HCT116 (cell line): ENCODE measurements around the gene FKBP4.

Experiments used
- ELF1 ChIP-seq: IDR thresholded peaks from 2 replicates; pipeline ENCODE4 v1.6.1; 2012; ENCODE audit warnings: low read depth, borderline replicate concordance
- EZH2 ChIP-seq: fragments of 200-600 bp; sonication (generic); IDR thresholded peaks from 2 replicates; pipeline ENCODE4 v1.6.1; 2017; ENCODE audit warnings: antibody characterized with exemption, mixed run types
- POLR2AphosphoS5 ChIP-seq: IDR thresholded peaks from 2 replicates; pipeline ENCODE4 v1.6.1; 2011; ENCODE audit warnings: mild to moderate bottlenecking, low read depth, low read length, moderate library complexity
- SIN3A ChIP-seq: IDR thresholded peaks from 2 replicates; pipeline ENCODE4 v1.6.1; 2012; ENCODE audit warnings: low read depth
- SRF ChIP-seq: IDR thresholded peaks from 2 replicates; pipeline ENCODE4 v1.6.1; 2012; ENCODE audit warnings: low read depth
- YY1 ChIP-seq: IDR thresholded peaks from 2 replicates; pipeline ENCODE4 v1.6.1; 2011; ENCODE audit warnings: low read length, low read depth, moderate library complexity, mild to moderate bottlenecking; ENCODE audit not compliant: insufficient replicate concordance; ENCODE audit errors: extremely low read depth
- TF ChIP-seq, protein P1 (sequence below), 3 experiments: fragments of 200-600 bp in 1 of 3; sonication (generic) in 1 of 3; IDR thresholded peaks in 2 of 3; conservative IDR thresholded peaks in 1 of 3; 2 replicates each; pipeline ENCODE4 v1.5.1; 2012 to 2017; ENCODE audit warnings: low read depth in 2 of 3, low read length in 2 of 3, antibody characterized with exemption in 1 of 3, borderline replicate concordance in 1 of 3, control low read depth in 1 of 3, mild to moderate bottlenecking in 1 of 3, mixed read lengths in 1 of 3, mixed run types in 1 of 3, moderate library complexity in 1 of 3; ENCODE audit not compliant: insufficient read depth in 1 of 3
- TF ChIP-seq, protein P2 (sequence below): IDR thresholded peaks from 2 replicates; pipeline ENCODE4 v1.6.1; 2012; ENCODE audit warnings: low read depth

DNA sequence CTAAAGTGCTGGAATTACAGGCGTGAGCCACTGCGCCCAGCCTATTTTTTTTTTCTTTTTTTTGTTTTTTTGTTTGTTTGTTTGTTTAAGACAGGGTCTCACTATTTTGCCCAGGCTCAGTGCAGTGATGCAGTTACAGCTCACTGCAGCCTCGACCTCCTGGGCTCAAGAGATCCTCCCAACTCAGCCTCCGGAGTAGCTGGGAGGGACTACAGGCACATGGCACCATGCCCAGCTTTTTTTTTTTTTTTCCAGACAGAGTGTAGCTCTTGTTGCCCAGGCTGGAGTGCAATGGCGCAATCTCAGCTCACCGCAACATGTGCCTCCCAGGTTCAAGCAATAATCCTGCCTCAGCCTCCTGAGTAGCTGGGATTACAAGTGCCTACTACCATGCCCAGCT lies 11.9 kb downstream of the FKBP4 start:
- TF ChIP-seq, protein P1, sequence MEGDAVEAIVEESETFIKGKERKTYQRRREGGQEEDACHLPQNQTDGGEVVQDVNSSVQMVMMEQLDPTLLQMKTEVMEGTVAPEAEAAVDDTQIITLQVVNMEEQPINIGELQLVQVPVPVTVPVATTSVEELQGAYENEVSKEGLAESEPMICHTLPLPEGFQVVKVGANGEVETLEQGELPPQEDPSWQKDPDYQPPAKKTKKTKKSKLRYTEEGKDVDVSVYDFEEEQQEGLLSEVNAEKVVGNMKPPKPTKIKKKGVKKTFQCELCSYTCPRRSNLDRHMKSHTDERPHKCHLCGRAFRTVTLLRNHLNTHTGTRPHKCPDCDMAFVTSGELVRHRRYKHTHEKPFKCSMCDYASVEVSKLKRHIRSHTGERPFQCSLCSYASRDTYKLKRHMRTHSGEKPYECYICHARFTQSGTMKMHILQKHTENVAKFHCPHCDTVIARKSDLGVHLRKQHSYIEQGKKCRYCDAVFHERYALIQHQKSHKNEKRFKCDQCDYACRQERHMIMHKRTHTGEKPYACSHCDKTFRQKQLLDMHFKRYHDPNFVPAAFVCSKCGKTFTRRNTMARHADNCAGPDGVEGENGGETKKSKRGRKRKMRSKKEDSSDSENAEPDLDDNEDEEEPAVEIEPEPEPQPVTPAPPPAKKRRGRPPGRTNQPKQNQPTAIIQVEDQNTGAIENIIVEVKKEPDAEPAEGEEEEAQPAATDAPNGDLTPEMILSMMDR (IDR thresholded peaks at IDR 0.05 in 2 of 3, conservative IDR thresholded peaks at IDR 0.05 in 1 of 3; ENCODE audit: borderline replicate concordance in 1 of 3, insufficient read depth in 1 of 3, low read depth in 2 of 3, low read length in 2 of 3), result no peak
- no peak for TF ChIP-seq YY1
- no peak for TF ChIP-seq SIN3A
- no peak for TF ChIP-seq SRF
- TF ChIP-seq, protein P2, sequence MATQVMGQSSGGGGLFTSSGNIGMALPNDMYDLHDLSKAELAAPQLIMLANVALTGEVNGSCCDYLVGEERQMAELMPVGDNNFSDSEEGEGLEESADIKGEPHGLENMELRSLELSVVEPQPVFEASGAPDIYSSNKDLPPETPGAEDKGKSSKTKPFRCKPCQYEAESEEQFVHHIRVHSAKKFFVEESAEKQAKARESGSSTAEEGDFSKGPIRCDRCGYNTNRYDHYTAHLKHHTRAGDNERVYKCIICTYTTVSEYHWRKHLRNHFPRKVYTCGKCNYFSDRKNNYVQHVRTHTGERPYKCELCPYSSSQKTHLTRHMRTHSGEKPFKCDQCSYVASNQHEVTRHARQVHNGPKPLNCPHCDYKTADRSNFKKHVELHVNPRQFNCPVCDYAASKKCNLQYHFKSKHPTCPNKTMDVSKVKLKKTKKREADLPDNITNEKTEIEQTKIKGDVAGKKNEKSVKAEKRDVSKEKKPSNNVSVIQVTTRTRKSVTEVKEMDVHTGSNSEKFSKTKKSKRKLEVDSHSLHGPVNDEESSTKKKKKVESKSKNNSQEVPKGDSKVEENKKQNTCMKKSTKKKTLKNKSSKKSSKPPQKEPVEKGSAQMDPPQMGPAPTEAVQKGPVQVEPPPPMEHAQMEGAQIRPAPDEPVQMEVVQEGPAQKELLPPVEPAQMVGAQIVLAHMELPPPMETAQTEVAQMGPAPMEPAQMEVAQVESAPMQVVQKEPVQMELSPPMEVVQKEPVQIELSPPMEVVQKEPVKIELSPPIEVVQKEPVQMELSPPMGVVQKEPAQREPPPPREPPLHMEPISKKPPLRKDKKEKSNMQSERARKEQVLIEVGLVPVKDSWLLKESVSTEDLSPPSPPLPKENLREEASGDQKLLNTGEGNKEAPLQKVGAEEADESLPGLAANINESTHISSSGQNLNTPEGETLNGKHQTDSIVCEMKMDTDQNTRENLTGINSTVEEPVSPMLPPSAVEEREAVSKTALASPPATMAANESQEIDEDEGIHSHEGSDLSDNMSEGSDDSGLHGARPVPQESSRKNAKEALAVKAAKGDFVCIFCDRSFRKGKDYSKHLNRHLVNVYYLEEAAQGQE, result no peak
- no peak for TF ChIP-seq ELF1
- TF ChIP-seq POLR2AphosphoS5, result no peak
- TF ChIP-seq EZH2, result no peak
